HG02885 (cell line): Measurements from ENCODE around the gene PLEKHA3.
"Not testable (repeated sequence)": the region's sequence is repeated elsewhere in the genome, so short reads cannot be mapped to it uniquely, and the experiment has no call there.

Experiments
- ATAC-seq: cut with Tn5 transposase; IDR thresholded peaks from one replicate; pipeline ENCODE4 v1.9.1; 2021; ENCODE audit warnings: mild to moderate bottlenecking; ENCODE audit not compliant: unreplicated experiment, poor library complexity

PLEKHA3 gene

DNA sequence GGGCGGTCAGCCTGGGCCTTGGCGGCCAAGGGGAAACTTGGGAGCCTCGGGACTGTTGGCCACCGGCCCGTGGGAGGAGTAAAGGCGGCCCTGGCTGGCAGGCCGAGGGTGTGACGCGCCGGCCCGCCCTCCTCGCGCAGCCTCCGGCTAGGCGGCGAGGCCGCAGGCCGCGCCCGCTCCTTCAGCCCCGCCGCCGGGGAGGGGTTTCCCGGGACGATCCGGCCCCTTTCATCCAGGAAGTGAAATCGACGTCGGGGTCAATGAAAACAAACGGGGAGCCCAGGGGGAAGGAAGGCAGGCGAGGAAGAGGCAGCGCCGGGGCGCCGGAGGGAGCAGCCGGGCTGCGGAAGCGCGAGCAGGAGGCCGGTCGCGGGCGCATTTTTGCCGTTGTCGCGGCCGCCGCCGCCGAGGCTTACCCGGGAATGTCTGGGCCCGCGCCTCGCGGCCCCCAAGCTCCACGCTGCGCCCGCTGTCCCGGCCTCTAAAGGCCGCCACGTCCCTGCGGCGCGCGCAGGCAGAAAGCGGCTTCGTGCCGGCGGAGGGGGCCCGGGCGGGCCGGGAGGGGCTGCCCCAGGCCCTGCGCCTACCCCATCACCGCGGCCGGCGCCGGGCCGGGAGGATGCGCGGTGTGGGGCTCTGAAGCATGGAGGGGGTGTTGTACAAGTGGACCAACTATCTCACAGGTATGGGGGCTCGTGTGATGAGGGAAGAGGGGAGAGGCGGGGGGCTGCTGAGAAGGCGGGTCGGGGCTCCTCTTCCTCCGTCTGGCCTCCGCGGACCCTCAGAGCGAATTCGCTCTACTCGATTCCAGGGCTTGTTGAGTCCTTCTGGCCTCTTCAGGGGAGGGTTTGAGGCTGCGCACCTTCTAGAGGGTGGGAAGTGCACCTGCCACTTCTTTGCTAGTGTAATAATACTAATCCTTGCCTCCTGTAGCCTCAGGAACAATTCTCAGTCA, at the start of gene PLEKHA3:
Gene PLEKHA3, plus strand, starts transcription at position 231 of the 955 bp plus-strand sequence. Its CDS starts 413 bp downstream, at position 644.
- peak; percentile 73 for ATAC-seq

GRCh38 chr2:178436662-178437061, 43.6 kb upstream of the PLEKHA3 start:
- ATAC-seq, result no peak

- ATAC-seq, result no peak
Measured at GRCh38 chr2:178441426-178441825, 38.8 kb upstream of the PLEKHA3 start.

- ATAC-seq, result no peak
Measured at GRCh38 chr2:178448968-178449661, 31.1 kb upstream of the PLEKHA3 start.

- ATAC-seq, result peak; percentile 10
Measured at GRCh38 chr2:178449700-178450523, 30.3 kb upstream of the PLEKHA3 start.

GRCh38 chr2:178450524-178450773, 29.8 kb upstream of the PLEKHA3 start:
- ATAC-seq, result peak; percentile 45

DNA sequence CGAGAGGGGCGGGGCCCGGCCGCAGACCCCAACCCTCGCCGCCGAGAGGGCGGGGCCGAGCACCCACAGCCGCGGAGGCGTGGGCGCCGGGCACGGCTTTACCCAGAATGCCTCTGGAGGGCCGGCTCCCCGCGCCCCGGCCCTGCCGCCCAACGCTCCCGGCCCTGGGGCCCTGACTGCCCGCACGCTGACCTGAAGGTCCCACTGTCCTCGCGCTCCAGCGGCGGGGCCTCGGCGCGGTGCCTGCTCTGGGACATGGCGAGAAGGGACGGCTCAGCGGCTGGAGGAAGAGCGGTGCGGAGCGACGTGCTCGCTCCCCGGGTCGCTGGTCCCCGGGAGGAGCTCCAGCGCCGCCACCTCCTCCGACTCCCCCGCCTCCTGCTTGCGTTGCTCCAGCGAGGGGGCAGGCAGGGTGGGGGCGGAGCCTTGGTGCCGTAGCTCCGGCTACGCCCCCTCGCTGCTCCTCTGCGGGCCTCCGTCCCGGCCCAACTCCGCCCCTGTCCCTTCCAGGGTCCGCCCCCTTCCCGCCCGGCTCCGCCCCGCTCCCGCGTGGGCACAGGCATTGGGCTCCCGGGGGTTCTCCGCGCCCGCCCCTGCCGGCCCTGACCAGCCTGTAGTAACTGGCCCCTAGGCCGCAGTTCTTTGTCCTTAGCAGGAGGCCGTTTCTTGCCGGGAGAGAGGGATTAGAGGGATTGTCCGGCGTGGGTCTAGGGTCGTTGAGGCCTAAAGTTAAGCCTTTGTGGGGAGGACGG, 29.3 kb upstream of the PLEKHA3 start, which contains the start of the genes PJVK and PRKRA:
Gene PJVK, plus strand, starts transcription at position 605 of the 752 bp plus-strand sequence. CDS start 2,032 bp downstream, outside the sequence.
Gene PRKRA, minus strand, starts transcription at position 402 of the 752 bp plus-strand sequence. Its CDS starts 145 bp downstream, at position 257.
- ATAC-seq, result peak; percentile 84

DNA sequence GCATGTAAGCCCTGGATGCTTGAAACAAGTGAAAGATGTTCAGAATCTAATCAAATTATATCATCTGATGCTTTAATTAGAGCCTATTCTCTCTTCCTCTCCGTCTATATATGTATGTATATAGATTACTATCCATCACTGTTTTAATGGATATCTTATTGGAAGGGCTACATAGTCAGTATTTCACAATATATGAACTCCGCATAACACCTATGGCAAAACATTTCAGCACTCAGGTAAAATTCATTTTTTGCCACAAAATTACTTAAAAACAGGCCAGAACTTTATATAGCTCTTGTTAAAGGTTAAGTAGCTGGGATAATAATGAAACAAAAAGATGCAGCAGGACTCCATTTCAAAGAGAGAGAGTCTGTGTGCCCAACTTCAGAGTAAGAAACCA, 27.9 kb upstream of the PLEKHA3 start:
- no peak for ATAC-seq

DNA sequence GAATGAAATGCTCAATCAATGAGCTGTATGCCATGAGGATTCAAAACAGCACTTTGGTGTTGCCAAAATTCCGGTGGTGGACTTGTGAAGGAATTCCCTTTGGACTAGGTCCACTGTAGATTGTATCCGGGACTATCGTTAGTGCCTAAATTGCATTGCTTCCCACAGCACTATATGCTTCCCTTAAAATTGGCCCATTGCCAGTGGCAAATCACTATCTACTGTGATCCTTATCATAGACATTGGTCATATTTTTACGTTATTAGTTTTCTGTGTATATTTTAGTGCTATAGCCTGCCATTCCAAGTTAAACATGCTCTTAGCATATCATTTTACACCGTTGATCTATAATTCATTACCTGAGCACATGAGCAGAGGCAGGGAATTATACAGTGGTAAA, 27.4 kb upstream of the PLEKHA3 start:
- no peak for ATAC-seq

- no peak for ATAC-seq
Measured at GRCh38 chr2:178455947-178456346, 24.3 kb upstream of the PLEKHA3 start.

- ATAC-seq, result no peak
Measured at GRCh38 chr2:178457390-178457886, 22.8 kb upstream of the PLEKHA3 start.

DNA sequence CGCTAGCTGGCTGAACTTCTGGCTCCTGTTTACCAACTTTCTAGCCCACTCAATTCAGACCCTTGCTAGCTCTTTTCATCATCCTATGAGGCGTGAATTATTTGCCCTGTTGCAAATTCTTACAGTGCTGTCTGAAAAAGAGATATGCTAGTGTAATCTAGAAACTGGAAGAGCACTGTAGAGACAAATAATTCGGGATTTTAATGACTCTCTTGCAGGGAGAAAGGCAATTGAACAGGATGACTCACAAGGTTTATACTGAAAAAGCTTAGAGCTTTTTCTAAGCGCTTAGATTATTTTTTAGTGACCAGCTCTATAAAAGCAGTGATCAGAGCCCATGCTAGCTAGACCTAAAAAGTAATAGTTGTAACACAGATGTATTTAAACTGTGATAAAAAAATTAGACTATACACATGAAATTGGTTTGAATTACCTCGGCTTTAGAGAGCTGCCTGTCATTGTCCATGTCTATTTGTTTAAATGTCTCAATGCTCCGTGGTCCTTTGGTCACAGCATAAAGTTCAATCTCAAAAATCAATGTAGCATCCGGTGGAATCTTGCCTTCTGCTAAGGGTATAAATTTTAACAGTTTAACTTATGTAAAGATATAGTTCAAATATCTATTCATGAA, 10.9 kb upstream of the PLEKHA3 start:
- ATAC-seq, result no peak

GRCh38 chr2:178471313-178471712, 8.9 kb upstream of the PLEKHA3 start:
- not testable (repeated sequence) for ATAC-seq

DNA sequence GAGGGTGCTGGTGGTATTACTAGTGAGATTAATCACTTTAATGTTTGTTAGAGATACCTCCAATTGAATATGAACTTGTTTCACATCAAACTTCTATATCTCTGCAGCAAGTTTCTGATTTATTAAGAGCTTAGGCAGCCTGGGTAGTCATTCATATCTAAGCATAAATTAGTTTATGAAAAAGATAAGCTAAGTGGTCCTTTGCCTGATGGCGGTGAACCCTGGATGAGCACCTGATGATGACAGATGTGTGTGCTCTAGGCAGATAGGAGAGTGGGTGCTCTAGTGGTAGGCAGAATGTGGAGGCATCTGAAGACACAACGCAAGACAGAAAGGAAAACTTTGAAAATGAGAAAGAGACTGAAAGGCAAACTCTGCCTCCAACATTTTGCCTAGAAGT, 6.9 kb upstream of the PLEKHA3 start:
- no peak for ATAC-seq

DNA sequence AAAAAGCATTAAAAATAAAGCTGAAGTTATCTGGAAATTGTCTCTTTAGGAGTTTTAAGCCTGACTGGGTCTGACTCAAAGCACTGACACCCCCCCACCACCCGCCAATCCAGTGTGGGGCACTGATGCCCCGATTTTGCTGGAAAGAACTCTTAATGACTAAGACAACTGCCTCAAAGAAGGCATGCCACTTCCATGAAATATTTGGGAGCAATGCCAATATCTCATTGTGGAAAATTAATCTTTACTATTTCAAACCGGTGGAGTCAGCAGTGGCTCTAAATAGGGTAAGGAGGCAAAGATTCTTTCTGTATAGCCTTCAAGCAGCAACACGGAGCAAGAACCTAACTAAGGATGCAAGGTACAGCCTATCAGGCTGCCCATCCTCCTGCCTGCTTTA, 6.3 kb upstream of the PLEKHA3 start:
- ATAC-seq, result no peak

- no peak for ATAC-seq
Measured at GRCh38 chr2:178474560-178474959, 5.7 kb upstream of the PLEKHA3 start.

DNA sequence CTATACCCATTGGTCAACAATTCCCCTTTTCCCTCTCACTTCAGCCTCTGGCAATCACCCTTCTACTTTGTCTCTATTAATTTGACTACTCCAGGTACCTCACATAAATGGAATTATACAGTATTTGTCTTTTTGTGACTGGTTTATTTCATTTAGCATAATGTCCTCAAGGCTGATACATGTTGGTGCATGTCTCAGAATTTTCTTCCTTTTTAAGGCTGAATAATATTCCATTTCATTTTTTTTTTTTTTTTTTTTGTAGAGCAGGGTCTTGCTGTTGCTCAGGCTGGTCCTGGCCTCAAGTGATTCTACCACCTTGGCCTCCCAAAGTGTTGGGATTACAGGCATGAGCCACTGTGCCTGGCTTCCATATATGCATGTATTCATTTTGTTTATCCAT, 3.8 kb upstream of the PLEKHA3 start:
- ATAC-seq, result no peak

DNA sequence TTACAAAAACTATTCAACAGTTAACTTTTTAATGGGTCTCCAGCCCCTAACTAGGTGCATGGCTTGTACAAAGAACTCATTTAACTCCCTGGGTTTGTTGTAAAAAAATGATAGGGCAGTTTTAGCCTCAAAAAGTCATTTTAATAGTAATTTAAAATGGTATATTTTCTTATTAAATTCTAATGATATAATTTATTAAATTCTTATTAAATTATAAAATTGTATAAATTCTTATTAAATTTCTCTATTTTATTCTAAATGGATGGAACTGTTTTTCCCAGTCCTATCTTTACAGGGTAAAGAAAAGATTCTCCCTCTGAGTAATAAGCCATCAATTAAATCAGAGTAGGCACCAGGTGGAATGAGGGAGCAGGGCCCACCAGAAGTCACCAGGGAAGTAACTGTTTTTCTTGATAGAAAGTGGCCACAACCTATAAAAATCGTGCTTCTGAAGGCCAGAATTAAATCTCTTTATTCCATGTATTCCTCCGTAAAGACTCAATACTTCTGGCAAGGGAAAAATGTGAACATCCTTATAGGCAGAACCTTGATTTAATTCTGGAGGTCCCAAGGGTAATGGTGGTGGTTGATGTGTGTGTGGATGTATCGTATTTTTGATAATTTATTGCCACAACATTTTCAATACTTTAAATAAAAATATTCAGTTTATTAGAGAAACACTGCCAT, 2.7 kb upstream of the PLEKHA3 start:
- ATAC-seq, result no peak

GRCh38 chr2:178478130-178478438, 2.2 kb upstream of the PLEKHA3 start:
- no peak for ATAC-seq
